Activated CD8-positive, alpha-beta memory T cell treated with anti-CD3 and anti-CD28 coated beads, Interleukin-2, amount 10 ng/mL, durations not matched to agents 7 days and 5 days (primary cell): ENCODE results near the gene SNX10. TPM values are rescaled to one million over a fixed set of nuclear protein-coding genes. Genes with fewer than 3 reads are reported as not detected.

Experiments used
- ATAC-seq: fragments of 150-1000 bp; cut with Tn5 transposase; one replicate; pipeline ENCODE4 v1.10.0; 2021; ENCODE audit warnings: moderate library complexity
- CTCF ChIA-PET: fragments of 350-600 bp; sonication (Branson Sonifier 250); formaldehyde crosslinking; loops from one replicate; lab custom pipeline; 2021; ENCODE audit warnings: antibody characterized with exemption; lab: Charles Lee
- DNase-seq: peaks from one replicate; pipeline ENCODE4 v3.0.0-alpha.2; 2020
- H3K27ac Mint-ChIP-seq: one replicate; pipeline ENCODE4 v1.8.0; 2021; ENCODE audit warnings: mild to moderate bottlenecking, mixed read lengths
- H3K27me3 Mint-ChIP-seq: one replicate; pipeline ENCODE4 v1.8.0; 2021; ENCODE audit warnings: mixed read lengths
- H3K36me3 Mint-ChIP-seq: one replicate; pipeline ENCODE4 v1.8.0; 2021; ENCODE audit warnings: mild to moderate bottlenecking, mixed read lengths
- H3K4me1 Mint-ChIP-seq: one replicate; pipeline ENCODE4 v1.8.0; 2021; ENCODE audit warnings: mixed read lengths
- H3K4me3 Mint-ChIP-seq: one replicate; pipeline ENCODE4 v1.8.0; 2021; ENCODE audit warnings: mild to moderate bottlenecking, moderate library complexity, mixed read lengths
- H3K9me3 Mint-ChIP-seq: one replicate; pipeline ENCODE4 v1.8.0; 2022; ENCODE audit warnings: low read depth, mixed read lengths
- total RNA-seq, 2 experiments: library from RNA; stranded (reverse); gene quantifications; one replicate each; pipeline ENCODE4 v1.2.3, GENCODE V29; 2021

SNX10 gene
- total RNA-seq, 2 experiments from 2014 or later, result 42.8 to 59.3 TPM

DNA sequence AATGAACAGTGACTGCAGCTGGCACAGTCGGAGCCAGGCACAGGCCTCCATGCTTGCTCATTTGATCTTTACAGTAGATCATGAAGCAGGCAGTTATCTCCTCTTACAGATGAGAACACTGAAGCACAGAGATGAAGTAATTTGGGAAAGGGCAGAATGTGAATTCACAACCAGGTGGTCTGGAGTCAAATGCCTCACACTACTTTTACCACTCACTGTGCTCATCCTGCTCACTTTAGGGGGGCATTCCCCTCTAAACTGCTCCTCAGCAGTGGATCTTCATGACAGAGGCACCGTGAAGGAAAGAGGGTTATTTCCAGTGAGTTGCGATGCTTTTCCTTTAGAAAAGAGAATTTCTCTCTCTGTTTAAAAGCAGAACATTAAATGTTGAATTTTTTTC, 15.1 kb downstream of the SNX10 start:
- CTCF ChIA-PET, result no interaction called here
- peaks cover 12% of the 10 kb centered on the region for H3K4me1 Mint-ChIP-seq
- DNase-seq (no peak), ATAC-seq (no peak)
- H3K27ac Mint-ChIP-seq, result no peak overlapping the region
- H3K9me3 Mint-ChIP-seq, result no peaks in the 10 kb centered on the region
- H3K27me3 Mint-ChIP-seq, result no peaks in the 10 kb centered on the region
- peaks cover 25% of the 10 kb centered on the region for H3K36me3 Mint-ChIP-seq
- H3K4me3 Mint-ChIP-seq, result no peak overlapping the region

DNA sequence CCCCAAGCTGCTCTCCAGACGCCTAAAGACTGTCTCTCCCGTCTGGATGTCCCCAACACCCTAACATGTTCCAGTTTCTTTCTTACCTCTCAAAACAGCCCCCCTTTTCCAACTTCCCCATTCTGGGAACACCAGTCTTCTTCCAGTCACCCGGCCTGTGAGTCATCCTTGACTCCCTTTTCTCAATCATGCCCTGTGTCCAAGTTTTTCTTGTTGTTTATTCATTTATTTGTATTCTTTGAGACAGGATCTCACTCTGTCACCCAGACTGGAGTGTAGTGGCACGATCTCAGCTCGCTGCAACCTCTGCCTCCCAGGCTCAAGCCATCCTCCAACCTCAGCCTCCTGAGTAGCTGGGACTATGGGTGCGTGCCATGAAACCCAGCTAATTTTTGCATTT, 15.6 kb downstream of the SNX10 start:
- ATAC-seq (no peak), DNase-seq (no peak)
- H3K27me3 Mint-ChIP-seq, result no peaks in the 10 kb centered on the region
- H3K36me3 Mint-ChIP-seq, result peaks cover 21% of the 10 kb centered on the region
- CTCF ChIA-PET, result no interaction called here
- no peak overlapping the region for H3K27ac Mint-ChIP-seq
- no peaks in the 10 kb centered on the region for H3K9me3 Mint-ChIP-seq
- H3K4me1 Mint-ChIP-seq, result peaks cover 12% of the 10 kb centered on the region
- no peak overlapping the region for H3K4me3 Mint-ChIP-seq

DNA sequence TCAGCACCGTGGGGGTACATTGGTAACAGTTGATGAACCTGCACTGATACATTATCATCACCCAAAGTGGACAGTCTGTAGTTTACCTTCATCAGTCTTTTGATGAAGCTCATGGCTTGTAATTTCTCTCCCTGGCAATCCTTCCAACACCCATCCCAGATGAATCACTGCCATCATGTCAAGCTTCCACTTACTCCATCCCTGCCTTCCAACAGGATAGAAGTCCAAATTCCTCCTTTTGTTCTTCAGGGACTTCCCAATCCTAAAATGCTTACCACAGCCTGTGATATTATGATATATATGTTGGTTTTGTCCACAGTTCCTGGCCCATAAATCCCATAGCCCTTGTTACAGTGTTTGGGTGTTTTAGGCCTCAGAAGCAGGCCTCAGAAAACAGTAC, 16.1 kb downstream of the SNX10 start:
- H3K4me1 Mint-ChIP-seq, result peaks cover 12% of the 10 kb centered on the region
- CTCF ChIA-PET, result no interaction called here
- no peaks in the 10 kb centered on the region for H3K27me3 Mint-ChIP-seq
- no peaks in the 10 kb centered on the region for H3K9me3 Mint-ChIP-seq
- H3K4me3 Mint-ChIP-seq, result no peak overlapping the region
- H3K36me3 Mint-ChIP-seq, result peaks cover 19% of the 10 kb centered on the region
- DNase-seq, result no peak
- ATAC-seq, result no peak
- no peak overlapping the region for H3K27ac Mint-ChIP-seq

DNA sequence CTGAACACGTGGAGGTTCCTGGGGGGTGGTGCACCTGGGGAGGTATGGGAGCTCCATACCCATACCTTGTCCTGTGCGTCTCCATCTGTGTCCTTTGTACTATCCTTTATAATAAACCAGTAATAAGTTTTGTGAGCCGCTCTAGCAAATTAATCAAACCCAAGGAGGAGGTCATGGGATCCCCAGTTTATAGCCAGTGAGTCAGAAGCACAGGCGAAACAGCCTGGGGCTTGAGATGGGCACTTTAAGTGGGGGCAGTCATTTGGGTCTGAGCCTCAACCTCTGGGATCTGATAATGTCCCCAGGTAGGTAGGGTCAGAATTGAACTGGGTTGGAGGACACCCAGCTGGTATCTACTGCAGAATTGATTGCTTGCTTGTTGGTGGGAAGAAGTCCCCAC, 16.9 kb downstream of the SNX10 start:
- no peak for ATAC-seq
- no peak overlapping the region for H3K27ac Mint-ChIP-seq
- H3K36me3 Mint-ChIP-seq, result peaks cover 19% of the 10 kb centered on the region
- no peak overlapping the region for H3K4me3 Mint-ChIP-seq
- CTCF ChIA-PET, result no interaction called here
- no peak for DNase-seq
- no peaks in the 10 kb centered on the region for H3K9me3 Mint-ChIP-seq
- no peaks in the 10 kb centered on the region for H3K27me3 Mint-ChIP-seq
- peaks cover 16% of the 10 kb centered on the region for H3K4me1 Mint-ChIP-seq

DNA sequence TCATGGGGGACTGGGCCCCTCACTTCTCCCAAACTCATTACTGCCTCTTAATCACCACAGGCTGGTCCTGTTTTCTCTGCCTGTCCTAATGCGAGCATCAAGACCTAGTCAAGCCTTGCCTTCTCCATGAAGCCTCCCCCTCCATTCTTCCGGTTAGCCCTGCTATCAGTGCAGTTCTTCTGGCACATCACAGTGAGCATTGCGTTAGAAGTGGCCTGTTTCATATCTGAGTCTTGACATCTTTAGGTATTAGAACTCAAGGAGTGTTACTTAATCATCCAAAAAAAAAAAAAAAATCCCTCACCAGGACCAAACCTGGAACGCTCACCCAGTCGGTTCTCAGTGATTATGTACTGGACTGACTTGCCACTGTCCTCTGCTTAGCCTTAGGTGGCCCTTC, 17.4 kb downstream of the SNX10 start:
- Mint-ChIP-seq H3K9me3 (no peaks in the 10 kb centered on the region), H3K36me3 (peaks cover 19% of the 10 kb centered on the region), H3K27ac (no peak overlapping the region), H3K4me1 (peaks cover 16% of the 10 kb centered on the region), H3K27me3 (no peaks in the 10 kb centered on the region), H3K4me3 (no peak overlapping the region)
- ATAC-seq (no peak), DNase-seq (no peak)
- CTCF ChIA-PET, result no interaction called here

DNA sequence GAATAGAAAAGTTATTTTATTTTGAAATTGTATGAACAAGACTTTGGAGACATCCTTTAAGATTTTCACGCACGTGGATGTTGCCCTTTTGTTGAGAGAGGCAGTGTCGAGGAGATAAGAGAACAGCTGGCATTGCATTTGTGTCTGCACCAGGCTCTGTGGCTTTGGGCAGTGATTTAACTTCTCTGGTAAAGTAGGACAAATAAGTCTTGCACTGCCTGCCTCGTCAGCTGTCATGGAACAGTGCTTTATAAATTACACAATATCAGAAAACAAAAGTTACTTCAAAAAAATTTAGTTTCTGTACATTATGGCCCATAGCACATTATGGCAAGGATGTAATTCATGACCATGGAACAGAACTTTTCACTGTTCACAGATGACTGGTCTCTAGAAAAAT, 20.1 kb downstream of the SNX10 start:
- DNase-seq (no peak), ATAC-seq (no peak)
- peaks cover 19% of the 10 kb centered on the region for H3K36me3 Mint-ChIP-seq
- H3K4me3 Mint-ChIP-seq, result no peak overlapping the region
- no peaks in the 10 kb centered on the region for H3K27me3 Mint-ChIP-seq
- CTCF ChIA-PET, result no interaction called here
- H3K9me3 Mint-ChIP-seq, result no peaks in the 10 kb centered on the region
- peaks cover 7% of the 10 kb centered on the region for H3K4me1 Mint-ChIP-seq
- H3K27ac Mint-ChIP-seq, result no peak overlapping the region

DNA sequence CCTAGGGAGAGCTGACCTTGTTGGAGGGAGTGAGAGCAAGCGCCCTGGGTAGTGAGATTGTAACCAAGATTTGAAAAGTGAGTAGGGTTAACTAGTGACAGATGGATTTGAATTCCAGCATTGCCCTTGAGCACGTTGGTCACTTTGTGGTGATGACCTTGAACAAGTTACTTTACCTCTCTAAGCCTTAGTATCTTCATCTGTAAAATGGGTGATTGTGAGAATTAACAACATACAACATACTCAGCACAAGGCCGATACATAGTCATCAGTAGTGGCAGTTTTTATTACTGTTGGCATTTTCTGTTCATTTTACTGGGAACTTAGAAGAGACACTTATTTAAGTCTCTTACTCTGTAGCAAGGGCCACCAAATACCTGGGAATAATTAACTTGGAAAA, 25.5 kb downstream of the SNX10 start:
- peaks cover 16% of the 10 kb centered on the region for H3K36me3 Mint-ChIP-seq

DNA sequence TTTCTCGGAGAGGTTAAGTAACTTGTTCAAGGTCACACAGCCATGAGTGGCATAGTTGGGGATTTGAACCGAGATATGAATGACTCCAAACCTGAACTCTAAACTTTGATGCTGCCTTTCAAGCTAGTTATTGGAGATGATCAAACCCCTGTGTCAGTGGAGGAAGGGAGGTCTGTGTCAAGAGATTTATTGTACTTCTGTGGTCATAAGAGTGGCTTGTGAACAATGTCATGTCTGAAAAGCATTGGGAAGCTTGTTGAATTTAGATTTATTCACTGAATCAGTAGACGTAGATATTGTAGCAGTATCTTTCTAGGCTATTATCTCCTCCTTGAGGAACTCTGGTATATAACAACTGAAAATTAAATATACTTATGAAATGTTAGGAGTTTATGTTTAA, 27.3 kb downstream of the SNX10 start:
- H3K27ac Mint-ChIP-seq, result peak overlapping the region; percentile 1
- CTCF ChIA-PET, result interaction anchor here (0.9 to 2.0 kb wide), 5 partner anchors 9 to 426 kb away, joined by 3 to 7 read pairs (median 4); no protein-coding TSS in a partner anchor
- H3K4me3 Mint-ChIP-seq, result no peak overlapping the region
- ATAC-seq (no peak), DNase-seq (no peak)
- no peaks in the 10 kb centered on the region for H3K9me3 Mint-ChIP-seq
- peaks cover 23% of the 10 kb centered on the region for H3K36me3 Mint-ChIP-seq
- H3K27me3 Mint-ChIP-seq, result no peaks in the 10 kb centered on the region
- no peaks in the 10 kb centered on the region for H3K4me1 Mint-ChIP-seq

More for the DNA sequence above, 25.5 kb downstream of the SNX10 start:
- H3K27ac Mint-ChIP-seq, result no peak overlapping the region
- H3K9me3 Mint-ChIP-seq, result no peaks in the 10 kb centered on the region
- CTCF ChIA-PET, result interaction anchor here (0.6 kb wide), 1 partner anchor 123 kb away, joined by 4 read pairs; no protein-coding TSS in a partner anchor
- H3K4me1 Mint-ChIP-seq, result peaks cover 4% of the 10 kb centered on the region
- DNase-seq (no peak), ATAC-seq (no peak)
- H3K27me3 Mint-ChIP-seq, result no peaks in the 10 kb centered on the region
- H3K4me3 Mint-ChIP-seq, result no peak overlapping the region

DNA sequence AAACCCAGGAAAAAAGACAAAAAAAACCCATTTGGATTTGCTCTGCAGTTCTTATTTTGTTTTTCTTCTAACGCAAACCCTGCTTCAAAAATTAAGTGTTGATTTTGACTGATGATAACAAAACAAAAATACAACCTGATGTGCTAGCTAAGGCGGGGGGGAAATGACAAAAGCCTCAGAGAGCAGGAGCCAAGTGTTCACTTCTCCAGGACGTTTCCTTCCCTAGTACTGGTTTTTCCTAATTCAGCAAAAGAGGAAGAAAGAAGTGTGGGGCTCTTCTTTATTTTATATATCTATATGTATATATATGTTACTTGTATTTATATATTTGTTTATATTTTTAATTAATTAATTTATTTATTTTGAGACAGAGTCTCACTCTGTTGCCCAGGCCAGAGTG, 28.0 kb downstream of the SNX10 start:
- CTCF ChIA-PET, result interaction anchor here (0.9 to 2.0 kb wide), 4 partner anchors 9 to 427 kb away, joined by 3 to 7 read pairs (median 4); no protein-coding TSS in a partner anchor
- ATAC-seq (no peak), DNase-seq (no peak)
- no peaks in the 10 kb centered on the region for H3K9me3 Mint-ChIP-seq
- no peaks in the 10 kb centered on the region for H3K4me1 Mint-ChIP-seq
- H3K4me3 Mint-ChIP-seq, result no peak overlapping the region
- H3K27me3 Mint-ChIP-seq, result no peaks in the 10 kb centered on the region
- peaks cover 23% of the 10 kb centered on the region for H3K36me3 Mint-ChIP-seq
- H3K27ac Mint-ChIP-seq, result no peak overlapping the region

DNA sequence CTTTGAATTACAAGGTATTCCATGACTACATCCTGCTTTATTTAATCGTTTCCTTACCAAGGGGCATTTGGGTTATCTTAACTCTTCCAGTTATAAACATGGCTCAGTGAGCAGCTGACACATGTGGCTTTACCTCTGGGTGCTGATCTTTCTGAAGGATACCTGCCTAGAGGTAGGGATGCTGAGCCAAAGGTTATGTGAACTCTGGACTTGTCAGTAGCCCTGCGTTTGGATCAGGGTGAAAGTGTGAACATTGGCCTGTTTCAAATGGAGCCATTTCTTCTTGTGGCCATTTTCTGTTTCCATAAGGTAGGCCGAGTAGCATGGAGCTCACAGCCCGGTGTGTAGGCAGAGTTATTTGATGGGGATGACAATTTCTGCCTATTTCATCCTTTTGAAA, 29.2 kb downstream of the SNX10 start:
- ATAC-seq (no peak), DNase-seq (no peak)
- no peak overlapping the region for H3K27ac Mint-ChIP-seq
- H3K27me3 Mint-ChIP-seq, result no peaks in the 10 kb centered on the region
- H3K9me3 Mint-ChIP-seq, result no peaks in the 10 kb centered on the region
- H3K4me3 Mint-ChIP-seq, result no peak overlapping the region
- CTCF ChIA-PET, result no interaction called here
- peaks cover 21% of the 10 kb centered on the region for H3K36me3 Mint-ChIP-seq
- H3K4me1 Mint-ChIP-seq, result no peaks in the 10 kb centered on the region

DNA sequence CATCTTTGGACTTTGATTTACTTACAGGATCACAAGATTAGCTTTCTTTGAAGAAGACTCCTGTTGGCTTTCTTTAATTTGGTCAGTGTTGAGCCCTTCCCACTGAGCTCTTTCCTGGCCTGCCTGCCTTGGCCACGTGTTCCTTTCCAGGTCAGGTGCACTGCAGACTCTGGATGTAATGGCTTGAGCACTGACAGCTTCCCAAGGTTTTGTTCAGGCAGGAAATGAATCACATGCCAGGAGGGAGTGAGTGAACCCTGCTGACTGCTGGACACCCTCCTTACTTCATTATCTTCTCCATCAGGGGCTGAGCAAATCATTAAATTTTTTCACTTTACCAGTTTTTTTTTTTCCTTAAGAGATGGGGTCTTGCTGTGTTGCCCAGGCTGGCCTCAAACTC, 29.8 kb downstream of the SNX10 start:
- peaks cover 23% of the 10 kb centered on the region for H3K36me3 Mint-ChIP-seq
- CTCF ChIA-PET, result no interaction called here
- DNase-seq (no peak), ATAC-seq (no peak)
- H3K4me1 Mint-ChIP-seq, result no peaks in the 10 kb centered on the region
- no peak overlapping the region for H3K27ac Mint-ChIP-seq
- no peaks in the 10 kb centered on the region for H3K9me3 Mint-ChIP-seq
- no peak overlapping the region for H3K4me3 Mint-ChIP-seq
- H3K27me3 Mint-ChIP-seq, result no peaks in the 10 kb centered on the region

DNA sequence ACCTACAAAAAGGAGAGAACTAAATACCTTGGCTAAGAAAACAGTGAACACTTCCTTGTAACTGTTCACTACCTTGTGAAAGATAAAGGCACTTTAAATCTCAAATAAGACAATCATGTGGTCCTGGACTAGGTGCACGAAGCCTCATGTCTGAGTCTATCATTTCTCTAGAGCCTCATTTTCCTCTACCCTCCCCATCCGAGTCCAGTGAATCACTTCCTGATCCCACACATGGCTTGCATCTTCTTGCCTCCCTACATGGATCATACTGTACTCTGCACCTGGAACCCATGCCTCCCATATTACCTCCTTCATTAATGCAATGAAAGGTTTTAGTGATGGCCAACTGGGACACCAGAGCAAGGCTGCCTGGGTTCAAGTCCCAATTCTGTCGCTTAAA, 34.5 kb downstream of the SNX10 start:
- Mint-ChIP-seq H3K4me1 (peaks cover 15% of the 10 kb centered on the region), H3K4me3 (no peak overlapping the region), H3K27me3 (no peaks in the 10 kb centered on the region), H3K36me3 (peaks cover 36% of the 10 kb centered on the region), H3K27ac (no peak overlapping the region), H3K9me3 (no peaks in the 10 kb centered on the region)
- ATAC-seq, result no peak
- DNase-seq, result no peak
- CTCF ChIA-PET, result no interaction called here

DNA sequence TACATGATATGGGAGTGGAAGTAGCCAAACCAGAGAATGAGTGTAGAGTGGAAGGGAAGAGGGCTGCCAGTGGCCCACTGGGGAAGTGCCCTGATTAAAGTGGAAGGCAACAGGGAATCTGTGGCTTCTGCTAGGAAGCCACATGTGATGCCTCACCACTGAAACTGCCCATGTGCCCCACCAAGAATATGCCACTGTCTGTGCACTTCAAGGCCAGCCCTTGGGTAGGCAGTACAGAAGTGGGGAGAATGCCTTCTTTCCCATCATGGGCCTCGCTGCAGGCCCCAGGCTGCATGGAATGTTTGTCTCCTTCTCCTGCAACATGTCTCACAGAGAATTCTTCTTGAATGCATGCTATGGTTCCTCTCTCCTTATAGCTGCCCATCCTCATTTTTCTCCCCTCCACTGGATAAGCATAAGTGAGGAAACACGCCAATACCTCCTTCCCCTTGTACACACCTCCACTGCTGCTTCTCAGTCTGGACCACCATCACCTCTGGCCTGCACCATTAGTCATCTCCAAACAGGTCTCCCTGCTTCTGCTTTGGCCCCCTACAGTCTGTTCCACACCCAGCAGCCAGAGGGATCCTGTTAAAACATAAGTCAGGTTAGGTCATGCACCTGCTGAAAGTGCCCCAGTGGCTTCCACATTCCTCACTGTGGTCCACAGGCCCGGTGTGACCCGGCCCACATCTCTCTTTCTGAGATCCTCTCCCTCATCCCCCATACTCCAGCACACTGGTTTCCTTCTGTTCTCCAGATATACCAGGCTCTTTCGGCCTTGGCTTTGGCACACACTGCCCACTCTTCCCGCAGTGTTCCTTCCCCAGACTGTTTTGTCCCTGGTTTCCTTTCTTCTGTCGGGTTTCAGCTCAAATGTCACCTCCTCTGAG, 37.1 kb downstream of the SNX10 start:
- Mint-ChIP-seq H3K36me3 (peaks cover 36% of the 10 kb centered on the region), H3K27ac (no peak overlapping the region), H3K27me3 (no peaks in the 10 kb centered on the region)

More for the DNA sequence above, 37.1 kb downstream of the SNX10 start:
- ATAC-seq (no peak), DNase-seq (no peak)
- no peaks in the 10 kb centered on the region for H3K9me3 Mint-ChIP-seq
- CTCF ChIA-PET, result interaction anchor here (0.7 kb wide), 1 partner anchor 45 kb away, joined by 3 read pairs; no protein-coding TSS in a partner anchor
- H3K4me1 Mint-ChIP-seq, result peaks cover 15% of the 10 kb centered on the region
- no peak overlapping the region for H3K4me3 Mint-ChIP-seq
